Gastroesophageal sphincter (tissue), 4 donors: ENCODE data around the gene CDYL2. TPM values are rescaled to one million over a fixed set of nuclear protein-coding genes. Genes with fewer than 3 reads are reported as not detected.
"Not testable (repeated sequence)": the region's sequence is repeated elsewhere in the genome, so short reads cannot be mapped to it uniquely, and the experiment has no call there.

Experiments
- ATAC-seq: fragments of 150-250 bp; one replicate; pipeline ENCODE4 v1.9.1; 2016; ENCODE audit warnings: mild to moderate bottlenecking, moderate library complexity
- H3K27ac ChIP-seq, 4 donors: fragments of 200-600 bp; sonication (generic) in 3 of 4; 1 replicate in 3 of 4; 2 replicates in 1 of 4; pipeline ENCODE4 v1.5.1; 2016 to 2019
- H3K27me3 ChIP-seq: fragments of 200-600 bp; sonication (generic); one replicate; pipeline ENCODE4 v1.5.1; 2019
- H3K36me3 ChIP-seq, 2 donors: fragments of 200-600 bp; sonication (generic); one replicate each; pipeline ENCODE4 v1.5.1; 2019; ENCODE audit warnings: control low read depth in 1 of 2
- H3K4me1 ChIP-seq, 3 donors: fragments of 200-600 bp; sonication (generic); 1 replicate in 2 of 3; 2 replicates in 1 of 3; pipeline ENCODE4 v1.5.1; 2016 to 2019; ENCODE audit warnings: control low read depth in 2 of 3
- H3K4me3 ChIP-seq, 2 donors: fragments of 200-600 bp; sonication (generic); one replicate each; pipeline ENCODE4 v1.5.1; 2019; ENCODE audit warnings: mild to moderate bottlenecking in 1 of 2, moderate library complexity in 1 of 2
- H3K9me3 ChIP-seq, 3 donors: fragments of 200-600 bp; sonication (generic); one replicate each; pipeline ENCODE4 v1.5.1; 2017 to 2019; ENCODE audit warnings: control low read depth in 2 of 3
- CTCF ChIP-seq, 4 experiments: fragments of 200-600 bp in 2 of 4; fragments of 450-650 bp in 2 of 4; sonication (generic) in 1 of 4; IDR thresholded peaks; one replicate each; pipeline ENCODE4 v1.5.1; 2017 to 2019; ENCODE audit warnings: antibody characterized with exemption in 4 of 4, mild to moderate bottlenecking in 2 of 4, moderate library complexity in 2 of 4
- EP300 ChIP-seq: sonication (generic); formaldehyde crosslinking; IDR thresholded peaks from one replicate; pipeline ENCODE4 v1.6.1; 2017; ENCODE audit warnings: antibody characterized with exemption, mild to moderate bottlenecking
- POLR2A ChIP-seq, 2 donors: fragments of 450-650 bp; IDR thresholded peaks; one replicate each; pipeline ENCODE4 v1.6.1; 2017; ENCODE audit warnings: antibody characterized with exemption in 2 of 2, mild to moderate bottlenecking in 2 of 2, moderate library complexity in 1 of 2
- POLR2AphosphoS5 ChIP-seq: sonication (generic); formaldehyde crosslinking; IDR thresholded peaks from one replicate; pipeline ENCODE4 v1.6.1; 2017; ENCODE audit warnings: antibody characterized with exemption
- WGBS, 2 donors: methylation state at CpG; one replicate each; pipeline ENCODE4 v1.1.5; 2018; ENCODE audit warnings: low coverage in 1 of 2; 5-methylcytosine and 5-hydroxymethylcytosine counted together
- total RNA-seq, 4 donors: library from RNA; depleted of rRNA; stranded (reverse); fragments of >200 nt; gene quantifications; one replicate each; pipeline ENCODE4 v1.1.0, GENCODE V29; 2016

CDYL2 gene
- total RNA-seq, 4 donors from 2014 or later = 0.78 to 11.7 (median 3.2) TPM

- H3K4me1 ChIP-seq = no peaks in the 10 kb centered on the region
- WGBS, 2 donors = 93 to 100% methylated on average over 1 of the region's 1 CpG
These were observed 21.0 kb upstream of the CDYL2 start for GRCh38 chr16:80825365-80825758.

GRCh38 chr16:80824623-80825364 is 20.4 kb upstream of the CDYL2 start:
- no peak for ATAC-seq
- no peak for TF ChIP-seq POLR2A (IDR thresholded peaks at IDR 0.05)
- peak in 2 of 4 experiments; percentile 31 to 53 for TF ChIP-seq CTCF (IDR thresholded peaks at IDR 0.05)
- Histone ChIP-seq H3K9me3 (peaks cover 0 to 5% (median 0%) of the 10 kb centered on the region in 3 donors), H3K4me3 (no peak overlapping the region), H3K36me3 (no peaks in the 10 kb centered on the region), H3K27me3 (peaks cover 3% of the 10 kb centered on the region), H3K27ac (no peak overlapping the region), H3K4me1 (no peaks in the 10 kb centered on the region)
- 21 to 25% methylated on average over 5 of the region's 5 CpGs for WGBS, 2 donors

More at GRCh38 chr16:80825365-80825758, 21.0 kb upstream of the CDYL2 start:
- Histone ChIP-seq H3K27me3 (no peaks in the 10 kb centered on the region), H3K9me3 (peaks cover 0 to 5% (median 0%) of the 10 kb centered on the region in 3 donors), H3K36me3 (no peaks in the 10 kb centered on the region), H3K27ac (no peak overlapping the region), H3K4me3 (no peak overlapping the region)
- ATAC-seq = no peak
- TF ChIP-seq POLR2AphosphoS5 = no peak
- TF ChIP-seq EP300 = no peak
- TF ChIP-seq CTCF (IDR thresholded peaks at IDR 0.05) = no peak
- no peak for TF ChIP-seq POLR2A (IDR thresholded peaks at IDR 0.05)

- no peak for ATAC-seq
- WGBS, 2 donors = 78 to 93% methylated on average over 2 of the region's 2 CpGs
- Histone ChIP-seq H3K9me3 (no peaks in the 10 kb centered on the region), H3K27ac (no peak overlapping the region), H3K4me1 (no peaks in the 10 kb centered on the region), H3K27me3 (peaks cover 11% of the 10 kb centered on the region), H3K4me3 (no peak overlapping the region), H3K36me3 (no peaks in the 10 kb centered on the region)
- TF ChIP-seq POLR2AphosphoS5 (no peak), POLR2A (IDR thresholded peaks at IDR 0.05) (no peak), EP300 (no peak), CTCF (IDR thresholded peaks at IDR 0.05) (no peak)
These were observed 15.6 kb upstream of the CDYL2 start for GRCh38 chr16:80819988-80820387.

GRCh38 chr16:80816356-80816755 is 12.0 kb upstream of the CDYL2 start:
- Histone ChIP-seq H3K27ac (no peak overlapping the region), H3K27me3 (peaks cover 11% of the 10 kb centered on the region), H3K4me3 (no peak overlapping the region), H3K4me1 (no peaks in the 10 kb centered on the region), H3K36me3 (no peaks in the 10 kb centered on the region), H3K9me3 (no peaks in the 10 kb centered on the region)
- no peak for TF ChIP-seq CTCF (IDR thresholded peaks at IDR 0.05)
- TF ChIP-seq POLR2AphosphoS5 = no peak
- 71 to 82% methylated on average over 5 to 7 of the region's 7 CpGs for WGBS, 2 donors
- no peak for ATAC-seq

- not testable (repeated sequence) for H3K9me3 ChIP-seq, ATAC-seq, H3K27ac ChIP-seq, H3K4me1 ChIP-seq, H3K4me3 ChIP-seq, H3K36me3 ChIP-seq
- peaks cover 11% of the 10 kb centered on the region for H3K27me3 ChIP-seq
- 84 to 94% methylated on average over 2 of the region's 2 CpGs for WGBS, 2 donors
These were observed 10.9 kb upstream of the CDYL2 start for GRCh38 chr16:80815278-80815677.
